GM23248 (cell line): ENCODE results near the gene GNA14. TPM values are rescaled to one million over a fixed set of nuclear protein-coding genes. Genes with fewer than 3 reads are reported as not detected.
A peak's percentile ranks its signal among the peaks of the same experiment; 100 is the strongest.
"Not testable (repeated sequence)": the region's sequence is repeated elsewhere in the genome, so short reads cannot be mapped to it uniquely, and the experiment has no call there.

Source experiments
- DNase-seq: peaks from one replicate; pipeline ENCODE4 v3.0.0-alpha.2; 2015
- H2AFZ ChIP-seq: fragments of 200-600 bp; sonication (generic); 2 replicates; pipeline ENCODE4 v1.6.1; 2016; ENCODE audit warnings: antibody characterized with exemption
- H3F3A ChIP-seq: fragments of 200-600 bp; sonication (generic); 2 replicates; pipeline ENCODE4 v1.6.1; 2016; ENCODE audit warnings: mild to moderate bottlenecking, antibody characterized with exemption, mixed run types; ENCODE audit not compliant: insufficient read depth
- H3K27ac ChIP-seq: fragments of 200-600 bp; sonication (generic); 2 replicates; pipeline ENCODE4 v1.5.1; 2016; ENCODE audit warnings: mild to moderate bottlenecking
- H3K27me3 ChIP-seq: fragments of 200-600 bp; sonication (generic); replicated peaks from 2 replicates; pipeline ENCODE4 v1.6.1; 2016; ENCODE audit warnings: mild to moderate bottlenecking; ENCODE audit not compliant: insufficient read depth
- H3K36me3 ChIP-seq: fragments of 200-600 bp; sonication (generic); 2 replicates; pipeline ENCODE4 v1.6.1; 2016; ENCODE audit warnings: low read depth, mild to moderate bottlenecking
- H3K4me1 ChIP-seq: fragments of 200-600 bp; sonication (generic); 2 replicates; pipeline ENCODE4 v1.6.1; 2016; ENCODE audit warnings: mild to moderate bottlenecking; ENCODE audit not compliant: insufficient read depth
- H3K4me2 ChIP-seq: fragments of 200-600 bp; sonication (generic); one replicate; pipeline ENCODE4 v1.6.1; 2016; ENCODE audit warnings: mild to moderate bottlenecking; ENCODE audit not compliant: unreplicated experiment
- H3K4me3 ChIP-seq: fragments of 200-600 bp; sonication (generic); 2 replicates; pipeline ENCODE4 v1.5.1; 2016; ENCODE audit warnings: mild to moderate bottlenecking
- H3K79me2 ChIP-seq: fragments of 200-600 bp; sonication (generic); 2 replicates; pipeline ENCODE4 v1.6.1; 2016; ENCODE audit warnings: mild to moderate bottlenecking; ENCODE audit not compliant: insufficient read depth
- H3K9ac ChIP-seq: fragments of 200-600 bp; sonication (generic); 2 replicates; pipeline ENCODE4 v1.6.1; 2016; ENCODE audit warnings: mild to moderate bottlenecking
- H3K9me2 ChIP-seq: fragments of 200-600 bp; sonication (generic); 2 replicates; pipeline ENCODE4 v1.6.1; 2016; ENCODE audit warnings: mixed run types, mild to moderate bottlenecking, moderate library complexity; ENCODE audit not compliant: insufficient read depth
- H3K9me3 ChIP-seq: fragments of 200-600 bp; sonication (generic); one replicate; pipeline ENCODE4 v1.6.1; 2017; ENCODE audit warnings: low read depth
- H4K20me1 ChIP-seq: fragments of 200-600 bp; sonication (generic); 2 replicates; pipeline ENCODE4 v1.6.0; 2016; ENCODE audit not compliant: insufficient read depth
- EZH2 ChIP-seq: fragments of 200-600 bp; sonication (generic); IDR thresholded peaks from 2 replicates; pipeline ENCODE4 v1.6.1; 2018; ENCODE audit warnings: antibody characterized with exemption, mild to moderate bottlenecking; ENCODE audit not compliant: insufficient read depth, poor library complexity, severe bottlenecking
- EZH2phosphoT487 ChIP-seq: fragments of 200-600 bp; sonication (generic); IDR thresholded peaks from 2 replicates; pipeline ENCODE4 v1.6.1; 2018; ENCODE audit warnings: antibody characterized with exemption, moderate library complexity, mild to moderate bottlenecking, low read depth; ENCODE audit not compliant: insufficient read depth
- WGBS, 2 experiments: methylation state at CpG; one replicate each; pipeline ENCODE4 v1.1.6; 2015 to 2017; ENCODE audit warnings: low lambda C conversion rate in 2 of 2, low coverage in 1 of 2; ENCODE audit errors: missing lambda C conversion rate in 2 of 2; 5-methylcytosine and 5-hydroxymethylcytosine counted together
- in situ Hi-C: fragments of 300-500 bp; cut with MboI; formaldehyde crosslinking; loops from 2 replicates; pipeline ENCODE4 v1.15.0; 2020
- polyA plus RNA-seq: library from polyadenylated mRNA; unstranded; fragments of >200 nt; fragmentation: Nextera tagmentation; extraction: Ambion mirVana; gene quantifications from 2 replicates; pipeline ENCODE4 v1.2.1, GENCODE V29; 2016
- total RNA-seq: library from RNA; depleted of rRNA; stranded (reverse); fragments of >200 nt; shearing (Covaris generic); gene quantifications from 2 replicates; pipeline ENCODE4 v1.2.3, GENCODE V29; 2014

GNA14 gene
- total and polyA plus RNA-seq, 2 experiments from 2014 or later, result 0.11 to 0.24 TPM

GRCh38 chr9:77497322-77498198, 150.6 kb downstream of the GNA14 start:
- no peak overlapping the region for H3K27ac ChIP-seq
- H4K20me1 ChIP-seq, result no peaks in the 10 kb centered on the region
- TF ChIP-seq EZH2, result no peak
- TF ChIP-seq EZH2phosphoT487, result no peak
- peaks cover 23% of the 10 kb centered on the region for H3F3A ChIP-seq
- H3K4me2 ChIP-seq, result no peak overlapping the region
- no peaks in the 10 kb centered on the region for H3K9me2 ChIP-seq
- H3K9ac ChIP-seq, result no peak overlapping the region
- in situ Hi-C loops, result no loop called here
- H3K4me1 ChIP-seq, result peaks cover 18% of the 10 kb centered on the region
- H3K27me3 ChIP-seq, result no peaks in the 10 kb centered on the region
- no peaks in the 10 kb centered on the region for H3K36me3 ChIP-seq
- DNase-seq, result no peak
- no peak overlapping the region for H2AFZ ChIP-seq
- H3K79me2 ChIP-seq, result no peaks in the 10 kb centered on the region
- H3K4me3 ChIP-seq, result no peak overlapping the region
- 77 to 78% methylated on average over 6 of the region's 6 CpGs for WGBS, 2 experiments
- no peaks in the 10 kb centered on the region for H3K9me3 ChIP-seq

GRCh38 chr9:77495834-77496671, 152.1 kb downstream of the GNA14 start:
- Histone ChIP-seq H3K4me2 (peak overlapping the region; percentile 67), H2AFZ (peak overlapping the region; percentile 73), H3K4me1 (peaks cover 18% of the 10 kb centered on the region), H3K79me2 (no peaks in the 10 kb centered on the region), H3K9me2 (no peaks in the 10 kb centered on the region), H3K9me3 (no peaks in the 10 kb centered on the region), H3K4me3 (peak overlapping the region; percentile 32), H4K20me1 (no peaks in the 10 kb centered on the region), H3K27ac (peak overlapping the region; percentile 76), H3K27me3 (no peaks in the 10 kb centered on the region), H3F3A (peaks cover 23% of the 10 kb centered on the region), H3K36me3 (no peaks in the 10 kb centered on the region), H3K9ac (peak overlapping the region; percentile 45)
- TF ChIP-seq EZH2, result no peak
- in situ Hi-C loops, result no loop called here
- DNase-seq, result peak; percentile 85
- WGBS, 2 experiments, result 26 to 28% methylated on average over 4 of the region's 4 CpGs

GRCh38 chr9:77490279-77490678, 157.8 kb downstream of the GNA14 start:
- in situ Hi-C loops, H3K4me3 ChIP-seq, H3K9ac ChIP-seq, H4K20me1 ChIP-seq, H3K9me3 ChIP-seq, DNase-seq, H2AFZ ChIP-seq, H3K27me3 ChIP-seq, H3K9me2 ChIP-seq, H3K27ac ChIP-seq, H3F3A ChIP-seq, H3K36me3 ChIP-seq, H3K4me2 ChIP-seq, H3K79me2 ChIP-seq: not testable (repeated sequence)
- 83 to 87% methylated on average over 15 to 18 of the region's 18 CpGs for WGBS, 2 experiments
- peaks cover 12% of the 10 kb centered on the region for H3K4me1 ChIP-seq

DNA sequence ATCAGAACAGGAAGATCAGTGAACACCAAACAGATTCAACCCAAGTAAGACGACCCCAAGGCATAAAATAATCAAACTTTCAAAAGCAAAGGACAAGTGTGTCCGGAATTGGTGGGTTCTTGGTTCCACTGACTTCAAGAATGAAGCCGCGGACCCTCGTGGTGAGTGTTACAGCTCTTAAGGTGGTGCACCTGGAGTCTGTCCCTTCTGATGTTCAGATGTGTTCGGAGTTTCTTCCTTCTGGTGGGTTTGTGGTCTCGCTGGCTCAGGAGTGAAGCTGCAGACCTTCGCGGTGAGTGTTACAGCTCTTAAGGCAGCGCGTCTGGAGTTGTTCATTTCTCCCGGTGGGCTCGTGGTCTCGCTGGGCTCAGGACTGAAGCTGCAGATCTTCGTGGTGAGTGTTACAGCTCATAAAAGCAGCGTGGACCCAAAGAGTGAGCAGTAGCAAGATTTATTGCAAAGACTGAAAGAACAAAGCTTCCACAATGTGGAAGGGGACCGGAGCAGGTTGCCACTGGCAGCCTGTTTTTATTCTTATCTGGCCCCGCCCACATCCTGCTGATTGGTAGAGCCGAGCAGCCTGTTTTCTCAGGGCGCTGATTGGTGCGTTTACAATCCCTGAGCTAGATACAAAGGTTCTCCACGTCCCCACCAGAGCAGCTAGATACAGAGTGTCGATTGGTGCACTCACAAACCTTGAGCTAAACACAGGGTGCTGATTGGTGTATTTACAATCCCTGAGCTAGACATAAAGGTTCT, 158.5 kb downstream of the GNA14 start:
- in situ Hi-C loops, H3K79me2 ChIP-seq, H3K27ac ChIP-seq, H3K9me2 ChIP-seq, H3K4me3 ChIP-seq, H3F3A ChIP-seq, H3K9ac ChIP-seq, H3K27me3 ChIP-seq, H2AFZ ChIP-seq, DNase-seq, H3K4me2 ChIP-seq, H4K20me1 ChIP-seq, H3K36me3 ChIP-seq, H3K9me3 ChIP-seq: not testable (repeated sequence)
- peaks cover 11% of the 10 kb centered on the region; the same call in 1 of the 2 replicates for H3K4me1 ChIP-seq
- 75 to 79% methylated on average over 16 to 23 of the region's 23 CpGs for WGBS, 2 experiments
